GM18498 (cell line): ENCODE data around the gene LPCAT1.
"Not testable (repeated sequence)": the region's sequence is repeated elsewhere in the genome, so short reads cannot be mapped to it uniquely, and the experiment has no call there.

Experiments used
- ATAC-seq: cut with Tn5 transposase; IDR thresholded peaks from one replicate; pipeline ENCODE4 v1.9.1; 2021; ENCODE audit warnings: mild to moderate bottlenecking, moderate library complexity; ENCODE audit not compliant: unreplicated experiment

Gene LPCAT1, protein sequence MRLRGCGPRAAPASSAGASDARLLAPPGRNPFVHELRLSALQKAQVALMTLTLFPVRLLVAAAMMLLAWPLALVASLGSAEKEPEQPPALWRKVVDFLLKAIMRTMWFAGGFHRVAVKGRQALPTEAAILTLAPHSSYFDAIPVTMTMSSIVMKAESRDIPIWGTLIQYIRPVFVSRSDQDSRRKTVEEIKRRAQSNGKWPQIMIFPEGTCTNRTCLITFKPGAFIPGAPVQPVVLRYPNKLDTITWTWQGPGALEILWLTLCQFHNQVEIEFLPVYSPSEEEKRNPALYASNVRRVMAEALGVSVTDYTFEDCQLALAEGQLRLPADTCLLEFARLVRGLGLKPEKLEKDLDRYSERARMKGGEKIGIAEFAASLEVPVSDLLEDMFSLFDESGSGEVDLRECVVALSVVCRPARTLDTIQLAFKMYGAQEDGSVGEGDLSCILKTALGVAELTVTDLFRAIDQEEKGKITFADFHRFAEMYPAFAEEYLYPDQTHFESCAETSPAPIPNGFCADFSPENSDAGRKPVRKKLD

DNA sequence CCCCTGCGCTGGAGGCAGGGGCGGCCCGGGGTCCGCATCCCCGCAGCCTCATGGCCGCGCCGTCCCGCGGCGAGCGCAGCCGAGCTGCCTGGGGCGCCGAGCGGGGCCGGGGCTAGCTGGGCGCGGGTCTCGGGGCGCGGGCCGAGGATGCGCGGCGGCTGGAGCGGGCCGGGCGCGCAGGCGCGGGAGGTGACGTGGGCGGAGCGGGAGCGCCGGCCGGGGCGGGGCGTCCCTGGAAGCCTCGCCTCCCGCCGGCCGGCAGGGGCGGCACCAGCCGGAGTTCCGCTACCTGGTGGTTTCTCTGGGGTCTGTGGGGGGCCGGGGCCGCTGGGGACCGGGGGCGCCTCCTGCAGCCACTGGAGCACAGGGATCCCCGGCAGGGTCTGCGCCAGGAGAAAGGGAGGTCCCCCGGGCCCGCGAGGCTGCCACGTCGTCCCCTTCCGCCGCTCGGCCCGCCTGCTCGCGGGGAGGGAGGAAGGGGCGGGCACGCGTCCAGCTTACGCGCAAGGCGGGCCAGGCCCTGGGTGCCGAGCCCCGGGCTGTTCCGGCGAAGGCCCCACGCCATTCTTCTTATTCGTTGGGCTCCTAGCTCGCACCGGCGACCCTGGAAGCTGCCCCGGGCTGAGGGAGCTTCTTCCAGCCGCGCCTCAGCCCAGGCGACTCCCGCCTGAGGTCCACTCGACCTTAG is at the start of gene LPCAT1:
LPCAT1 (minus strand) TSS at position 168 of the 688 bp plus-strand sequence; CDS start at position 52, 116 bp downstream.
- peak; percentile 80 for ATAC-seq

DNA sequence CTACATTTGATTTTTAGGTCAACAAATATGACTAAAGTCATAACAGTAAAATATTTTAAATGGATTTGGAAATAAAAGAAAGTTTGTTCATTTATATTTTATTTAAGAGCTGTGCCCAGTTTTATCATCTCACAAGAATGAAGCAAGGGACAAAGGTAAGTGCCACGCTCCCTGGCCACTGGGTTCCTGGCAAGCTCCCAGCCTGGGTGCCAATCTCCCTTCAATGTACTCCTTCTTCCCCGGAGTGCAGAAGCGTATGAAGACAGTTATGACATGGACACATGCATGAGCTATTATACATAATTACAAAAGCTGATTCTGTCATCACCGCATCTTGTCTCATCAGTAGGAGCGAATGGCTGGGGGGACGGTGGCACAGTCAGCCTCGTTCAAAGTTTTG is 48.1 kb upstream of the LPCAT1 start:
- ATAC-seq = not testable (repeated sequence)

DNA sequence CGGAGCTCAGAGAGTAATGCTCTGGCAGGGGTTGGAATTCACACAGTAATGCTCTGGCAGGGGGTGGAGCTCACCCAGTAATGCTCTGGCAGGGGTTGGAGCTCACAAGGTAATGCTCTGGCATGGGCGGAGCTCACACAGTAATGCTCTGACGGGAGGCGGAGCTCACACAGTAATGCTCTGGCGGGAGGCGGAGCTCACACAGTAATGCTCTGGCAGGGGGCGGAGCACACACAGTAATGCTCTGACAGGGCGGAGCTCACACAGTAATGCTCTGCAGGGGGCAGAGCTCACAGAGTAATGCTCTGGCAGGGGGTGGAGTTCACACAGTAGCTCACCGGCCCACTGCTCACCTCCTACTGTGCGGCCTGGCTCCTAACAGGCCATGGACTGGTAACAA is 47.2 kb upstream of the LPCAT1 start:
- ATAC-seq = no peak

DNA sequence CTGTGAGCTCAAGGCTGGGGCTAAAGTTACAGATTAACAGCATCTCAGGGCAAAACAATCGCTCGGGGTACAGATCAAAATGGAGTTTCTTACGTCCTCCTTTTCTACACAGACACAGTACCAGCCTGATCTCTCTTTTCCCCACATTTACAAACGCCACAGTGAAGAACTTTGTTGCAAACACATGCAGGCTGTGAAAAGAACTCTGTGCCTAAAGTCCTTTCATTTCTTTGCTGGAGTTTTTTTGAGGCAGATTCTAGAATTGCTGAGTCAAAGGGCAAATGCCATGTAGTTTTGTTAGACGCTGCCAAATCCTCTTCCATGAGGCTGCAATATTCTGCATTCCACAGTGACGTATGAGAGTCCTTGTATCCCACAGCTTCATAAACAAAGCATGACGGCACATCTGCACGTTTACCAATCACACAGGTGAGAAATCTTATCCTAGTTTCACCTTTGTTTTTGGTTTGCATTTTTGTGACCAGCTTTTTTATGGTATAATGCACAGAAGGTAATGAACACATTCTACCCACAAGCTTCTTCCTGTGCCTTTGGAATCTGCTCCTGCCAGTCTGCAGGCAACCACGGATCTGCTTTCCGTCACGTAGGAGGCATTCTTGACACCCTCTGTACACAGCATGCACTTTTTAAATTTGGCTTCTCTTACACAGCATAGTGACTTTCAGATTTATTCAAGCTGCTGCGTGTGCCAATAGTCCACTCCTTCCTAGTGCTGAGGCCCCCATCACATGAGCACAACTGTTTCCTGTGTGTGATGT is 44.6 kb upstream of the LPCAT1 start:
- ATAC-seq = no peak

DNA sequence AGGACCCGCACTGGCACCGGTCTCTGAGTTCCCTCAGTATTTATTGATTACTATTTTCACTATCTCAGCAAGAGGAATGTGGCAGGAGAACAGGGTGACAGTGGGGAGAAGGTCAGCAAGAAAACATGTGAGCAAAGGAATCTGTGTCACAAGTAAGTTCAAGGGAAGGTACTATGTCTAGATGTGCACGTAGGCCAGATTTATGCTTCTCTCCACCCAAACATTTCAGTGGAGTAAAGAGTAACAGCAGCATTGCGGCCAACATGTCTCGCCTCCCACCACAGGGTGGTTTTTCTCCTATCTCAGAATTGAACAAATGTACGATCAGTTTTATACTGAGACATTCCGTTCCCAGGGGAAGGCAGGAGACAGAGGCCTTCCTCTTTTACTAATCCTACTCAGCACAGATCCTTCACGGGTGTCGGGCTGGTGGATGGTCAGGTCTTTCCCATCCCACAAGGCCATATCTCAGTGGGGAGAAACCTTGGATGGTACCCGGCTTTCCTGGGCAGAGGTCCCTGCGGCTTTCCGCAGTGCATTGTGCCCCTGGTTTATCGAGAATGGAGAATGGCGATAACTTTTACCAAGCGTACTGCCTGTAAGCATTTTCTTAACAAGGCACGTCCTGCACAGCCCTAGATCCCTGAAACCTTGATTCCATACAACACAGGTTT is 43.9 kb upstream of the LPCAT1 start:
- not testable (repeated sequence) for ATAC-seq

DNA sequence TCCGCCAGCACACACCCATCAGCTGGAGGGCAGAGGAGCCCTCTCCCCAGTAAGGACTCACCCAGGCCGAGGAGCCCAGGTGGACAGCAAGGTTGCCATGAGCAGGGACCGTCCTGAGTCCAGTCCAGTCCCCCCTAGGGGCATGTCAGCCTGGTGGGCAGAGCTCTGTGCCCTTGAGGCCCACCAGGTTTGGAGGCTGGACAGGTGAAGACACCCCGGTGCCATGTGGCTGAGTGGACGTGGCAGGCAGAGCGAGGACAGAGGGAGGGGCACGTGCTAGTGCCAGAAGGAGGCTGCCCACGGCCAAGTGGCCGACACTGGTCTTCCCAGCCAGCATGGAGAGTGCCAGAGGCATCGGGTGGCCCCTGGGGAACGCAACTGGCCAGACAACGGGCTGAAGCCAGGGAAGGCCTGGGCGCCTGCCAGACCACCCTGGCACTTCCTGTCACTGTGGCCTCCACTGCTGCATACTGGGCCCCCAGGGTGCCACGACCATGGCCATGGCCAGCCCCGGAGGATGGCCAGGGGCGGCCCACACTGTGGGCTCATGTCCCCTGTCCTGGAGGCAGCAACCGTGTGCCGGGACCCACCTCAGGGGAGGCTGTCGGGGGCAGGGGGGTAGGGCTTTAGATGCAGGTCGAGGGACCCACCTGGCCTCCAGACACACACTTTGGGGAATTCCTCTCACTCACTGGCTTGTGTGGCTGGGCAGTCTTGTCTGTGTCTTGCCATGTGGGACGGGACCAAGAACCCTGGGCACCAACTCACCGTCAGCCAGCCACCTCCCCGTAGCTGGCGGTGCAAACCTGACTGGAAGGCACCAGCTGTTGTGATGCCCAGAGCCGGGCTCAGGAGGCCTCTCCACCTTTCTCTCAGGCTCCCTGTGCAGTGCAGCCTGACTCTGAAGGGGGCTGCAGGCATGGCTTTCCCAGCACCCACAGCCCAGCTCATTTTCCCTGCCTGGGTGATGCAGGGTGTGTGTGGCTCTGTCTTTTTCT is 42.3 kb upstream of the LPCAT1 start:
- ATAC-seq = no peak

DNA sequence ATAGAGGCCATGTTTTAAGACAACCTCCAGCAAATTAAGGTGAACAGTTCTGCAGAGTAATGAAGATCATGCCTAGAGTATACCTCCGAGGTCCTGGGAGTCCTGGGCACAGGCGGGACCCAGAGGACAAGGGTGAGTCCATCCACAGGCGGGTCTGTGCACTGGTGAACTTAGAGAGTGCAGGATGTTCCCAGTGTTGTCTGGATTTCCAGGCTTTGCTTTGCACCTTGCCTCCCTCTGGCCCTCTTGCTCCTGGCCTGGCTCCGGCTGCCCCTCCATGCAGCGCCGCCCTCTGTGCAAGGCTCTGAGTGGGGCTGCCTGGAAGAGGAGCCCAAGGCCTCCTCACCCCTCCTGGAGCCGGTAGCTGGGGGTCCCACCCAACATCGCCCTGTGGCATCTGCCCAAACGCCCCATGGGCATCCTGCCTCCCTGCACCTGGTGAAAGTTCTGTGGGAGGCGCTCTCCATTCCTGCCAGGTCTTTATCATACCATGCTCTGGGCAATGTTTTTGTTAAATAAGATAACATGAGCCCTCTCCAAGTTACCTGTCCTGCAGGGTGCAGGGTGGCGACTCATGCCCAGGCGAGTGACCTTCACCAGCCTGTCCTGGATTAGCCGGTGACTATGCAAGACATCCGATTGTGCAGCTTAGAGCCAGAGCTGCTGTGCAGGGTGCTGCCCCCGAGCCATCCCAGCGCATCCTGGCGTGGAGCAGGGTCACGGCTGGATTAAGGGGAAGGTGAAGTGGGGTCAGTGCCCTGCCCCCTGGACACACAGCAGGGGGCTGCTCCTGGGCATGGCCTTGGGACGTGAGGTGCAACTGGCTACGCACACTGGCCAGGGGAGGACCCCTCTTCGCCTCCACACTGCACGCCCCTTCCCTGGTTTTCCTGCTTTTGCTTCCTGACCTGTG is 41.3 kb upstream of the LPCAT1 start:
- ATAC-seq = no peak

DNA sequence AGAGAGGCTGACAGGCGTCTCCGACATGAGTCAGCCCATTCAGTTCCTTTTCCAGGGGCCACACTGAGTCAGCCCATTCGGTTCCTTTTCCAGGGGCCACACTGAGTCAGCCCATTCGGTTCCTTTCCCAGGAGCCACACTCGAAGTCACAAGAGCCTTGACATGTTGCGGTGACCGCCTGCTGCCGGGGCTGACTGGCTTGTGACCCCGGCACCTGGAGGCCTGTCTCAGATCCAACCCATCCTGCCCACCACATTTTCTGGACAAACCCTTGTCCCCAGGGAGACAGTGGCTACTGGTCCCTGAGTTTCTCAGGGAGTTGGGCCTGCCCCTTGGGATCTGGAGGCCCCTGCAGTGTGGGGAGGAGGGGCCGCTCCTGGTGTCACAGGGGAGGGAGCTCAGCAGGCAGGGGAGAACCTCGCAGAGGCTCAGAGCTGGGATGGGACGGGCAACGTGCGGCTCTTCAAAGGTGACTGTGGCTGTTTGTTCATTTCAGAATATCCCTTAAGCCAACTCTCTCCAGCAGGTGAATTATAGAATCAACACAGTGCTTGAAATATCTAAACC is 40.5 kb upstream of the LPCAT1 start:
- no peak for ATAC-seq

DNA sequence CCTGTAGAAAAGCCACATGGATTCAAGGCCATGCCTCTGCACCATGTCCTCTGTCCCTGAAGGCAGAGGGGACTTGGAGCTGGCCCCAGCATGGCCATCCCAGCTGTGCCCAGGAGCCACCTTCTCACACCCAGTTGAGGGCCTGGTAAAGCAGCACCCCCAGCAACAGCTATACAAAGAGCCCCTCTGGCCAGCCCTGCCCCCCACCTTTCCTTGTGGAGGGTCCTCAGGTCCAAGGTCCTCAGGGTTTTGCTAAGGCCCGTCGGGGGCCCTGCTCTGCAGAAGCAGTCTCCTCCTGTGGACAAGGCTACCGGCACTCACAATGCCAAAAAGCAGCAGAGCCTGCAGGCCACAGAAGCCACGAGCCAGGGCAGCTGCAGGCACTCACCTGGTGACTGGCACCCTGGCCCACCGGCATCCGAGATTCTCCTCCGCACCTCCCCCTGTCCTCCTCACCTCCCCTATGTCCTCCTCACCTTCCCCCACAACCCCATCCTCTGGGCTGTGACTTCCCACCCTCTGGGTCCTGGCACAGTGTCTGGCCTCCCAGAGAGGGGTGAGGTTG is 39.9 kb upstream of the LPCAT1 start:
- no peak for ATAC-seq

DNA sequence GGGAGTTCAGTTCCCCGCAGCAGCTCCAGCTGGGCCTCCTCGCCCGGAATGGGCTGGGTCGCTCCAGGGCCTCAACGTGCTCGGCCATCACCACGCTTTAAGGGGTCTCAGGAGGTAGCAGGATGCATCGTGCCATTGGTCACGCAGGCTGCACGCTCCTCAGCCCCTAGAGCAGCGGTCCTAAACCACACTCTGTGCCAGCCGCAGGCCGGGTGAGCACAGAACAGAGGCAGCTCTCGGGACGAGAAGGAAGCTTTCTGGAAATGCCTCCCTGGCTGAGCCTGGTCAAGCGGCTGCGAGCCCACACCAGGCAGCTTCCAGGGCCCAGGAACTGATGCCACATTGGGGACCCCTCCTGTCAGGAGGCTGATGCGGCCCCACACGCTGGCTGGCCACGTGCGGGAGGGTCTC is 39.3 kb upstream of the LPCAT1 start:
- no peak for ATAC-seq

DNA sequence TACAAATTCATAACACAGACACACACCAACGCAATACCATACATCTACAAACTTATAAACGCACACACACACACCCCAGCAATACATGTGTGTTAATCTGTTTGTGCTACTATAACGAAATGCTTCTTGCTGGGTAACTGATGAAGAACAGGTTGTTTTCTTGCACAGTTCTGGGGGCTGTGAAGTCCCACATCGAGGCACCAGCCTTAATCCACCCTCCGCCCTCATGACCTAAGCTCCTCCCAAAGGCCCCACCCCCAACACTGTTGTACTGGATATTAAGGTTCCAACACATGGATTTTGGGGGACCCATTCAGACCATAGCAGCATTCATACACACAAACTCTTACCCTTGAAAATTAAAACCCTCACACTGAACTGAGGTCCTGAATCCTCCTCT is 38.8 kb upstream of the LPCAT1 start:
- ATAC-seq = no peak

DNA sequence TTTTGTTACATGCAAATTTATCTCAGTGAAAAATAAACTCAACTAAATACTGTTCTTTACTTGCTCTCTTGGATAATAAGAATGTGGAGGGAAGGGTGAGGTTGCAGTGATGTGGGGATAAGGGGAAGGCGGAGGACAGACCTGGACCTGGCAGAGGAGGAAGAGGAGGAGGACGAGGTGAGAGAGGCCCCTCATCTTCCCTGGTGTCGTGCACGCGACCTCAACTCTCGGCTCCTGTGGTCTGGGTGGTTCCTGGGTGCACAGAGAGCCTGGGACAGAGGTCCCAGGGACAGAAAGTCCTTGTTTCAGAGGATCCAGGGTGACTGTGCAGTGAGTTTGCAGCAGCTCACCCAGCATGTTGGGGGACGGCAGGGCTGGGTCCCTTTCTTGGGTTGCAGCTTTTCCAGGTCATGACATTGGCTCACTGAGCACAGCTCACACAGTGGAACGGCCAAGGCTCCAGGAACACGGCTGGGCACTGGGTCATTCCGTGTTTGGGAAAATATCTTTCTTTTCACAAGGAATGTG is 37.7 kb upstream of the LPCAT1 start:
- no peak for ATAC-seq

DNA sequence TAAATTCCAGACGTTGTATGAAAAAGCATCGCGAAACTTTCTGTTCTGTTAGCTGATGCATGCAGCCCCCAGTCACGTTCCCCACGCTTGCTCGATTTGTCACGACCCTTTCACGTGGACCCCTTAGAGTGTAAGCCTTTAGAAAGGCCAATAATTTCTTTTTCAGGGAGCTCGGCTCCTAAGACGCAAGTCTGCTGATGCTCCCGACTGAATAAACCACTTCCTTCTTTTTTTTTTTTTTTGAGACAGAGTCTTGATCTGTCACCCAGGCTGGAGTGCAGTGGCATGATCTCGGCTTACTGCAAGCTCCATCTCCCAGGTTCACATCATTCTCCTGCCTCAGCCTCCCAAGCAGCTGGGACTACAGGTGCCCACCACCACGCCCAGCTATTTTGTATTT is 36.7 kb upstream of the LPCAT1 start:
- not testable (repeated sequence) for ATAC-seq

DNA sequence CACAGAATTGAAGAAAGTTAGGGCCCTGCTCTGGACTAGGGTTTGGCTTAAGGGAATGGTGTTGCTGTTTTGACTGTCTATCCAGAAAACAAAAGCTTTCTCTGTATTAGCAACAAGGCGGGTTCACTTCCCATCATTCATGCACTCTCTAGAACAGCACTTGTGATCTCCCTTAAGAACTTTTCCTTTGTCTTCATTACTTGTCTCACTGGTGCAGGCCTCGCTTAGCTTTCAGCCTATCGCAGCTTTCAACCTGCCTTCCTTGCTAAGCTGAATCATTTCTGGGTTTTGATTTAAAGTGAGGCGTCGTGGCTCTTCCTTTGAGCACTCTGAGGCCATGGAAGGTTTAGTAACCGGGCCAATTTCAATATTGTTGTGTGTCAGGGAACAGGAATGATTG is 35.2 kb upstream of the LPCAT1 start:
- no peak for ATAC-seq

DNA sequence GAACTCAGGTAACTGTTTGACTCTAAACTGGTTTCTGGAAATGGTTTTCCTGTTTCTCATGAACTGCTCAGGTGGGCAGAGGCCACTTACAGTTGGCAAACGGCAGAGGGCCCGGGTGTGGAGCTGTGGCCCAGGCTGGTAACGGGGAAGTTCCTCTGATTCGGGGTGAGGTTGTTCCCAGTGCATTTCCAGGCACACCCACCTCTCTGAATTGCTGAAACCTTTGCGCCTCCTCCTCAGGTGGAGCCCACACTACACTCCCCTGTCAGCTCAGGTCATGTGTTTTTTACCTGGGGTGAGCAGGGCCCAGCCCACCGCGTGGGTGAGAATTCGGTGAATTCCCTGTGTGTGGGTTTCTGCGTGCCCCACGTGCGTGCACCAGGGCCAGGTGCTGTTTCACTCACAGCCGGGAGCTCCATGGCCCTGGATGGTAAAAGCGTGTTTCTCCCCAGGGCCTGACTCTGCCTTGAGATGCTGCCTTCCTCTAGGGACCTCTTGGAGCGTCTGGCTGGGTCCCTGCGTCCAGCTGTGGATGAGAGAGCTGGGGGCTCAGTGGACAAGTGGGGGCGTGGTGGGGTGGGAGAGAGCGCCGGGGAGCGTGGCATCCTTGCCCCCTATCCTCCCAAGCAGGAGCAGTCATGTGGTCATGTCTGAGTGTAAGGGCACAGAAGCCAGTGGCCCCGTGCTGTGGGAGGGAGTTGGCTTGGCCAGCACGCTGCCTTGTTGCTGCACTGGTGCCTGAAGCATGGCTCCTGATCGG is 33.5 kb upstream of the LPCAT1 start:
- ATAC-seq = no peak

DNA sequence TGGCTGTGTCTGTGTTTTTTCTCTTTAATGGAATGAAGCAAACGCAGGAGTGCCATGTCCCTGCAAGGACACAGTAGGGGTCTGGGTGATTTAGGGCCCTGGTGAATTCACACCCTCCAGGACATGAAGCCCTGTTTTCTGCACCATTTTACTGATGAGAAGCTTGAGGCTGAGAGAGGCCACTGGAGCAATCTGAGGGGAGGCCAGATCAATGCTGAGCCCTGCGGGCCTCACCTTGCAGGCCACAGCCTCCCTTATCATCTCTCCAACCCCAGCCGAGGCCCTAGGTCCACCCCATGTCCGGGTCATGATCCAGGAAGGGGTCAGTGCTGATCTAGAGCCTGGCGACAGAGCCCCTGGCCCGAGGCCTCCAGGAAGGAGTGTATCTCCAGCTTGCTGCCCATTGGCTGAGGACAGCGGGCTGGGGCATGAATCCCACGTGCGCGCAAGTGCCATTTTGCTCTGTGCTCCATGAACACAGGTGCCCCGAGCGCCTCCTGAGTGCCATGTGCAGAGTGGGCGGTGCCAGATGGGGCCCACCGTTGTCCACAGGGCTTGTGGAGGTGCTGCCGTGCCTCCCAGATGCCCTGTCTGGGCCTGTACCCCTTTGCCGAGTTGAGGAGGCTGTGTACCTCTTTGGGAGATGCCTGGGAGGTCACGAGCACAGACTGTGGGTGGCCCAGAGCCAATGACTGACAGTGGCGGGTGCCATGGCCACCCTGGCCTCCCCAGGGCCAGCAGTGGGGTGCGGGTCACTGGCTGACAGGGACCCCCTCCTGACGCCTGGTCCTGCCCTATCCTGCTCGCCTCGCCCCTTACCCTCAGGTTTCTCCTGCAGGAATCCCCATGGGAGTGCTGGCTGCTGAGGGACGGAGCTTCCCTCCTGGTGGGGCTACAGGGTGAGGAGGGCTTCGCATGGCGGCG is 32.3 kb upstream of the LPCAT1 start:
- ATAC-seq = no peak
